HG02763 (cell line): ENCODE measurements around the gene IPPK.

ENCODE experiments used
- ATAC-seq: cut with Tn5 transposase; IDR thresholded peaks from one replicate; pipeline ENCODE4 v1.9.1; 2021; ENCODE audit warnings: mild to moderate bottlenecking, moderate library complexity; ENCODE audit not compliant: unreplicated experiment

IPPK gene

DNA sequence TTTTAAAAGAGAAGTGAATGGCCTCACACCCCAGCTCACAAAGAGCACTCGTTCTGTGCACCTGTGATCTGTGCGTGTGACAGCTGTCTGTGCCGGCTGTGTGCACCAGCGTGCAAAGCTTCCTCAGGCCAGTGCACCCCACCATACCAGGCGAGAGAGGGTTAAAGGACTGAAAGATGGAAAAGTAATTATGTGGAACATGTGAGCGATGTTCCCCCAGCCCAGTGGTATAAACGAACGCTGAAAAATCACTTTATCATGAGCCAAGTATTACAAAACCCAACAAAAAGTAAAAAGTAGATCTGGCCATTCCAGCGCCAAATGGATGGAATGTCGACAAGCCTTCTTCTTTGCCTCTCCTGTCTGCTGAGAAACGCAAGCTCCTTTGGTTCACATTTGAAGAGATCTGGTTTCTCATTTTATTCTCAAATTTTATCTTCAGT, 53.7 kb downstream of the IPPK start:
- no peak for ATAC-seq

DNA sequence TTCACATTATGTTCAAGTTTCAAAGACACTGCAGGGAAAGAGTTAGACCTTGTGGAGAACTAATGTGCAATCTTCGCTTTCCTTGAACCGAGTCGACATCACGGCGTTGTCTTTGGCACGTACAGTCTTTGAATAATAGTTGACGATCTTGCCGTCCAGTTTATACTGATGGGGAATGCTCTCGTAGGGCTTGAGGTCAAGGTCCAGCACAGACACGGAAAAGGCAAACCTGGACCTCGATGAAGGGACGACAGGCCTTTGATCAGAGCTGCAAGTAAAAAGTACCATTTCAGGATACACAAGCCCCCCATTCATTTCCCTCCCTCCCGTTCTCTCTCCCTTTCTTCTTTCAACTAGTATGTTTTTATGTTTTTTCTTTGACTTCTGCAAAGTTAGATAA, 54.1 kb downstream of the IPPK start:
- no peak for ATAC-seq

DNA sequence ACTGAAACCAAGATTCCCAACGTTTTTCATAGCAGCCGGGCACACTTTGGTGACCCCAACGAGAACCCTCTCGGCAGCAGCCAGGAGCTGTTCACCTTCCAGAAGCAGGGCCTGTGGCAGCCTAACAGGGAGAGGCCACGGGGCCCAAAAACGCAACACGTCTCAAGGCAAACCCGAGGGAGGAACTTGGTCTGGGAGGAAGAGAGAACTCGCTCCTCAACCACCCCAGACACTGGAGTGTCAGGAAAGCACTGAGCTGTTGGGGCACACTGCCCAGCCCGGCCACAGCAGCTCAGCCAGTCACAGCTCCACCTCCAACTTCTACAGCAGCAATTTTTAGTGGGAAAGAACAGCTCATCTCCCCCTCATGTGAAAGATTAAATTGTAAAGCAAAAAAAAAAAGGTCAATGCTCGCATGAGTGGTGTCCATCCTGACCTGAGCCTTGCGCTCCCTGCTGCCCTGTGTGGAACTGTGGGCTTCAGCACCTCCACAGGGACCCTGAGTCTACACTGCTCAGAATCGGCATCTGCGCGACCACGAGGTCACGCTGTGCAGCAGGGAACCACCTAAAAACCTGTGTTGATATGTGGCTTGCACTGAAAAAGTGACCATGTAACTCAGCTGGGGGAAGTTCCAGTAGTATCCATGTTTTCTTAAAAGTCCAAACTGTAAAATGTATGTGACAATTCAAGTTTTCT, 55.0 kb downstream of the IPPK start:
- ATAC-seq: no peak

DNA sequence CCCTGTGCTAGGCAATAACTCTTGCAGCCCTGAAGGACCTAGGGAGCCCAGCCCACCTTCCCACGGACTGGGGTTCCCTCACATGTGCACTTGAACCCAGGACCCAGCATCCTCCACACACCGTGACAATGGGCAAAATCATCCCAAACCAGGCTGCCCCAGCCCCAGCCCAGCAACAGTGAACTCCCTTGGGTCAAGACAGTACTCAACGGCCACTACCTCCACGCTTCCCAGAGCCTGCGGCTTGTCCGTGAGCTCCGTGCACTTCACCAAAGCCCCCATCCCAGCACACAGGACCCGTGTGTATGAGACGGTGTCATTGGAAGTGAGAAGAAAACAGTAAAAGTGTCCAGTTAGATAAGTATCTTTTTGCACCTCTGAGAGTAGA, 55.8 kb downstream of the IPPK start:
- ATAC-seq: no peak

- ATAC-seq: no peak
These were observed 56.4 kb downstream of the IPPK start for GRCh38 chr9:92613268-92614122.

- no peak for ATAC-seq
These were observed 57.1 kb downstream of the IPPK start for GRCh38 chr9:92612816-92613215.

DNA sequence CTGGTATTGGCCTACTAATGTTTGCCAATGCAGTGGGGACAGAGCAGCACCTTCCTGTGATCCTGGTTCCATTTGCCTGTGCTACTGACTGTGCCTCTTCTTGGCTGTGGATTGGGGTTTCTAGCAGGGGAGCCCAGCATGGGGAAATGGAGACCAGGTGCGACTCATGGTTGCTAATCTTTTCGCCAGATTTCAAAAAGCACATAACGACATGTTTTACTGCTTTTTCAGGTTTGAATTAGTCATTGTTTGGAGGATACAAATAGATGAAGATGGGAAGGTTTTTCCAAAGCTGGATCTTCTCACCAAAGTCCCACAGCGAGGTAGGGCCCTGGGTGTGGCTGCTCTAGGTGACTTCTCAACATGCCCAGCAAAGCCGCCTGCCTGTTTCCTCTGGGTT, 57.6 kb downstream of the IPPK start:
- no peak for ATAC-seq

DNA sequence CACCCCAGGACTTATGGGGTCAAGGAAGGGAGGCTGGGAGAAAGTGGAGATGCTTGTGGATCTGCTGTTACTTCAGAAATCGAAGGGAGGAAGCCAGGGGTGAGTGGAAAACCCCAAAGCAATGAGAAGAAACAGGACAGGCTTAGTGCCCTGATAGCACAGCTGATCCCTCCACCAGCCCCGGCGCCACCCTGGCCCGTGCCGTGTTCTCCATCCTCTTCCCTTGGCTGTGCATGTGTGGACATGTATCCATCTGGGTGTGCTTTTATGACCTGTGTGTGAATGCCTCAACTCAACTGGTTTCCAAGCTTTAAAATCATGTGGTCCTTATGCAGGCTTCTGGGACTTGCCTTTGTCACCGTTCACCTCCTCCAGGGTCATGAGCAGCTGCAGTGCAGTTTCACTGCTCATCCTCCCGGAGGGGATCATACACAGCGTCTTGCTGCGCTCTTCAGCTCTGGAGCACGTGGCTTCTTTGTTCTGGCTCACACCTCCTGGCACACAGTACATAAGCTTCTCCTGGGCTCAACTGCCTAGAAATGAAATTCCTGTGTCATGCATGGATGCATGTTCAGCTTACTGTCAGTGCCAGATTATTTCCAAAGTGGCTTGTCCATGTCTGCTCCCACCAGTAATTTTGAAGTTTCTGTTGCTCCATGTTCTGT, 58.2 kb downstream of the IPPK start:
- ATAC-seq: no peak

DNA sequence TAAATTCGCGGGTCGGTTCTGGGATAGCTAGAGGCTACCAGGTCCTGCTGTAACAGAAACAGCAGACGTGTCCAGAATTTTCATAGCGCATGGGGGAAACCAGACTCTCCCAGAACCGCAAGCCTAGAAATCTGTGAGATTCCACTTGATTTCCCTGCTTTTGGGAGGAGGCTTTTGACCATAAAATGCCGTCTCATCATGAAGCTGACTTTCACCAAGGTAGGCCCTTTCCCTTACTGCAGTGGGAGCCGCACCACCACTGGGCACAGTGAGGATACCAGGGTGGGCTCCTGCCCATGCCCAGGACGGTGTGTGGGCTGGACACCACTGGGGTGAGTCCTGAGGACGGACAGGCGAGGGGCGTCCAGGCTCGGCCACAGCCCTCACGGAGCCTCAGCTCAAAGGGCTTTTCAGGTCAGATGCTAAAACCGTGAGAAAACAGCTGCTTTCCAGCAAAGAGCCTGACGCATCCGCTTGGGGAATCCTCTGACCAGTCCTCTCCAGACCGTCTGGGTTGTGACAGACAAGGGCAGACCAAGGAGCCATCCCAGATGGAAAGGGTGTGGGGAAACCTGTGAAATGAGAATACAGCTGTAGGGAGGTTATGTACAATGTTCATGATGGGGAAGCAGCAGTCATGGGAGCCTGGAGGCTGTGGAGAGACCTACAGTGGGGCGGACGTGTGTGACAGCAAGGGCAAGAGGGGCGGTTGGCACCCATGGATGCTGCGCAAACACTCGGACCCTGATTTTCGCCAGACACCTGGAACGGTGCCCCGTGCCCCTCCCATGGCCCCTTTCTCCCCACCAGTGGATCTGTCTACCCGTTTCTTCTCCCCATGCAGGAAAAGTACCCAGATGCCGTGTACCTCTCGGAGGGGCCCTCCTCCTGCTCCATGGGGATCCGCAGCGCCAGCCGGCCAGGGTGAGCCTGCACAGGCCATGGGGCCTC, 59.2 kb downstream of the IPPK start:
- ATAC-seq: no peak

GRCh38 chr9:92608909-92609445, 61.0 kb downstream of the IPPK start:
- no peak for ATAC-seq

GRCh38 chr9:92608241-92608908, 61.6 kb downstream of the IPPK start:
- ATAC-seq: no peak

GRCh38 chr9:92607773-92608172, 62.2 kb downstream of the IPPK start:
- no peak for ATAC-seq

- ATAC-seq: no peak
These were observed 62.8 kb downstream of the IPPK start for GRCh38 chr9:92607088-92607487.

DNA sequence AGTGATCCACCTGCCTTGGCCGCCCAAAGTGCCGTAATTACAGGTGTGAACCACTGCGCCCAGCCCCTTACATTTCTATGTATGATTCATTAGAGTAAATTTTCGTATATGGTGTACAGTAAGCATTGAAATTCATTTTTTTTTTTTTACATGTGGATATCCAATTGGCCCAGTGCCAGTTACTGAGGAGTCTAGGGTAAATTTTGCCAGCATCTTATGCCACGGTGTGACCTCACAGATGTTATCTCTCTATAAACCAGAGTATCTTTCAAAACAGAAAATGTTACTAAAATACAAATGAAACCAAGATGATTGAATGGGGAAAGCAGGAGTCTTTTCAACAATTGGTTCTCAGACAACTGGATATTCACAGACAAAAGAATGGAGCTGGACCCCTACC, 64.7 kb downstream of the IPPK start:
- no peak for ATAC-seq

- no peak for ATAC-seq
These were observed 65.9 kb downstream of the IPPK start for GRCh38 chr9:92603990-92604389.

GRCh38 chr9:92603100-92603499, 66.8 kb downstream of the IPPK start:
- ATAC-seq: no peak

DNA sequence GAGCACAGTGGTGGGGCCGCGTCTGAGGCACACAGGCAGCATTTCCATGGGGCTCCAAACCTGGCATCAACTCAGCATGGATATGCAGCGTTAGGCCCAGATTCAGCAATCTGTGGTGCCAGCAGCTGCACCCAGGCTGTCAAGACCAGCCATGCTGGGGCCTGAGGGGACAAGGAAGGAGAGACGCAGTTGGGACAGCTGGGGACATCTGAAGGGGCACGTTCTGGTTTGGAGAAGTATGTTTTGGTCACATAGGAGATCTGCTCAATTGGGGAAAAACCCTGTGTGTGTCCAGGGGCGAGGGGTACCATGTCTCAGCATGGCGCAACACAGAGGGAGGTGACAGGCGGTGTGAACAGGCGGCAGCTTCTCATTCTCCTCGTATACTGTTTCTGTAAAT, 67.5 kb downstream of the IPPK start:
- ATAC-seq: no peak

DNA sequence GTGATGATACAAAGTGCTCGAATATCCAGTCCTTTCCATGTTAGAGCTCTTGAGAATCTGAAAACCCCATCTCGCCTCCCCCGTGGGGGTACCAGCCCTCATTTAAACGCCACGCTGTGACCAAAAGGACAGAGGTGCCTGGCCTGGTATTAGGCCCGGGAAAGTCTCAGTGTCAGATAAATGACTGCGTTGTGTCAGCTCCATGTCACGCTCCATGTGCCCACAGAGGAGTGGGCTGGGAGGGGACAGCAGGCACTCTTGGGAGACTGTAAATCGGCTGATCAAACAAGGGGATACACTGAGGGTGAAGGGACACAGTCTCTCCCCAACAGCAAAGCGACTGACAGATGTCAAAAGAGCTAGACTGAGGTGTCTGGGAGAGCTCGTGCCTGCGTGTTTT, 68.5 kb downstream of the IPPK start:
- no peak for ATAC-seq

GRCh38 chr9:92600462-92601261, 69.3 kb downstream of the IPPK start:
- ATAC-seq: no peak
